HG03521 (cell line): Measurements from ENCODE around the gene STIM1.
"Not testable (repeated sequence)": the region's sequence is repeated elsewhere in the genome, so short reads cannot be mapped to it uniquely, and the experiment has no call there.

Source experiments
- ATAC-seq: cut with Tn5 transposase; IDR thresholded peaks from one replicate; pipeline ENCODE4 v1.9.1; 2021; ENCODE audit warnings: mild to moderate bottlenecking, moderate library complexity; ENCODE audit not compliant: unreplicated experiment

Gene STIM1

GRCh38 chr11:3853899-3854659, 1.4 kb upstream of the STIM1 start:
- ATAC-seq: peak; percentile 21

DNA sequence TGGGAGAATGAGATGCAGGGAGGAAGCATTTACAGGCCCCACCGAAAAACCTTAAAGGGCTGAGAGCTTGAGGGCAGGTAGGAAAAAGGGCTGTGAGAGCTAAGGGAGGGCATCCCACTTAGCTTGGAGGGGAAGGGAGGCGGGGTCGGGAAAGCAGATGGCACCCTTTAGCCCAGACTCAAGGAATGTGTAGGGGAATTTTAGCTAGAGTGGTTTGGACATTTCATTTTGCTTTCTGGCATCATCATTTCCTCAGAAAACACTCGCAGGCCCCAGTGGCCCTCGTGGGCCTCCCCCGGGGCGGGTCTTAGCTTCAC, 846 bp upstream of the STIM1 start:
- no peak for ATAC-seq

GRCh38 chr11:3855808-3856491, 486 bp downstream of the STIM1 start:
- peak; percentile 12 for ATAC-seq

GRCh38 chr11:3856856-3857553, 1.5 kb downstream of the STIM1 start:
- no peak for ATAC-seq

DNA sequence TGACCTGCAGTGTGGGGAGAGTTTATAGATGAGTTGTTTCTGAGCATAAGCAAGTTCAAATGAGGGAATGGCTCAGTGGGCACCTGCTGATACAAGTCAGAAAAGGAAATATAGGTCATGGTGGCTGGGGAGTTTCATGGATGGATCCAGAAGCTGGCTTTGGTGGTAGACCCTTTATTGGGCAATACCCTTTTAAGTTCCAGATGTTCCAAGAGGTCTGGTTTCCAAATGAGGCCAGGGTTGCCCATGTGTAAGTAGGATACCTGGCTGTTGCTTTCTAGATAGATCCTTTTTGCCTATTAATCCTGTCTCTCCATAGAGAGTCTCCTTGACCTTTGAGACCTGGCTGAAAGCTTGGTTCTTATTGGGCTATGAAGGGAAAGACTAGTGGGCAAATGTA, 2.2 kb downstream of the STIM1 start:
- ATAC-seq: no peak

GRCh38 chr11:3859373-3859881, 4.0 kb downstream of the STIM1 start:
- peak; percentile 28 for ATAC-seq

DNA sequence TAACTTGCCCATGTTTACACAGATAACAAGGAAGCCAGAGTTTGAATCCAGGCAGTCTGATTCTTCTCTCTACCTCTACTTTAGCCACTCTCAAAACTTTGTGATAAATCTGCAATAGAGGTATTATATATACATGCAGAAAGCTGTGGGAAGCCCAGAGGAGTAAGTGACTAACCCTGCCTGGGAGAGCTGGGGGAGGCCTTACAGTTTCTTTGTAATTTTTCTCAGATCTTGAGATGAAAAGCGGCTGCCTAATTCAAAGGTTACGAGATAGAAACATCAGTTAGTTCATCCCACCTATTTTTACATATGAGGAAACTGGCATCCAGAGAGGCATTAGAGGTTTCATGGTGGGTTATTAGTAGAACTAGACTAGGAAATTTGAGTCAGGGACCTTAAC, 4.9 kb downstream of the STIM1 start:
- no peak for ATAC-seq

DNA sequence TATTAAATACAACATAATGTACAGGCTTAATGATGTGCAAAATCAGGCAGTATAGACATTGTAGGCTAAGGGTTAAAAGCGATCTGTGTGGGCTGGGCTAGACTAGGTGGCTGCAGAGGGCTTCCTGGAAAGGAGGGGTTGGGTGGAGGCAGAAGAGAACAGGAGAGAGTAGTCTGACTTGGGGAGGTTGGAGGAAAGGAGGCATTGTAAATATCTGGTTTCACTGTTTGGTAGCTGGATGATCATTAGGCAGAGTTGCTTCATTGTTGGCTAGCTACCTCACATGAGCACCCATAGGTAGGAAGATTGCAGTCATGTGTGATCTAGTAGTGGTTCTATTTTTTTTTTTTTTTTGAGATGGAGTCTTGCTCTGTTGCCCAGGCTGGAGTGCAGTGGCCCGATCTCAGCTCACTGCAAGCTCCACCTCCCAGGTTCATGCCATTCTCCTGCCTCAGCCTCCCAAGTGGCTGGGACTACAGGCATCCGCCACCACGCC, 5.5 kb downstream of the STIM1 start:
- ATAC-seq: not testable (repeated sequence)

- ATAC-seq: no peak
Observed at GRCh38 chr11:3861683-3862082, 6.2 kb downstream of the STIM1 start.

GRCh38 chr11:3865388-3866193, 10.1 kb downstream of the STIM1 start:
- ATAC-seq: peak; percentile 18

DNA sequence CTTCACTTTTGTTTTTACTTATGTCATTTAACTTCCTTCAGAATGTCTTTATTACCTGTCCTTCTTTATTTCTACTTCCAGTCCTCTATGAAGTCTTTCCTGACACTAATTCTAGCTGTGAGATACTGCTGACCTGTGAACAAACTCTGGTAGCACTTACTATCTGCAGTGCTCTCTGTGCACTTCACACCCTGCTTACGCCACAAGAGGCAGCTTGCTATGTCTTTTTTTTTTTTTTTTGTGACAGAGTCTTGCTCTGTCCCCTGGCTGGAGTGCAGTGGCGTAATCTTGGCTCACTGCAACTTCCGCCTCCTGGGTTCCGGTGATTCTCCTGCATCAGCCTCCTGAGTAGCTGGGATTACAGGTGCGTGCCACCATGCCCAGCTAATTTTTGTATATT, 10.7 kb downstream of the STIM1 start:
- ATAC-seq: peak; percentile 45

GRCh38 chr11:3866836-3867208, 11.4 kb downstream of the STIM1 start:
- no peak for ATAC-seq

GRCh38 chr11:3867209-3868091, 12.0 kb downstream of the STIM1 start:
- ATAC-seq: peak; percentile 35

DNA sequence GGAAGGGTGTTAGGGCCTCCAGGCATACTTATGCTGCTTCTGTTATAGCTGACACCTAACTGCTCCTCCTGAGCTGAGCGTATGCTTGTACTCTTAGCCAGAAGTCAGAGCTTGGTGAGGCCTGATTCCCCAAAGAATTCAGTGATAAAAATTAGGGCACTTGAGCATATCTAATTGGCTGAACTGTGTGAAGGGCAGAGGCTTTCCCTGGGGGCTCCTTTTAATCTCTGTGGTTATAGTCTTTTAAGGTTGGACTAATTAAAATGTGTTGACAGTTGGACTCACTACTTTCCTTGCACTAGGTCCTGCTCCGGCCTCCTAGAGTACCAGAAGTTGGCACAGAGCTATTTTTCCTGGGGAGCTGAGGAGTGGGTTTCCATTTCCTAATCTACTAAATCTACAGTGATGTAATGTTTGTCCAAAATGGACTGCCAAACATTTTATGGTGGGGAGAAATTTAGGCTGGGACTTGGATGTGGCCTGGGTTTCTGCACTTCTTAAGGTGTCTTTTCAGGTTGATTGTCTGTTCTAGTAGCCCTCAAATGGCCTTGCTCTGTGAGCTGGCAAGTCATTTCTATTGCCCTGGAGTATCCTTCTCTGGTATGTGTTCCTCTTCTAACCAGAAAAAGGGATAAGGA, 18.4 kb downstream of the STIM1 start:
- ATAC-seq: no peak

DNA sequence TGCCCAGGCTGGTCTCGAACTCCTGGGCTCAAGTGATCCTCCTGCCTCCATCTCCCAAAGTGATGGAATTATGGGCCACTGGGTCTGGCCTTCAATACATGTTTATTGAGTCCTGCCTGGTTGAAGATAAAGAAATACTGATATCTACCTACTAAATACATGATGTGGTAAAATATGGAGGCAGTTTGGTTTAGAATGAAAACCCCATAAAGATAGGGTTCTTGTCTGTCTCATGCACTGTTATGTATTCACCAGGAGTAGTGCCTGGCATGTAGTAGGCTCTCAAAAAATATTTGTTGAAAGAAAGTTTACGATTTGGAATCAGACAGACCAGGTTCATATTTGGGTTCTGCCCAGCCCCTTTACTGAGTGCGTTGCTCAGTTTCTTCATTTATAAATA, 21.1 kb downstream of the STIM1 start:
- ATAC-seq: no peak

DNA sequence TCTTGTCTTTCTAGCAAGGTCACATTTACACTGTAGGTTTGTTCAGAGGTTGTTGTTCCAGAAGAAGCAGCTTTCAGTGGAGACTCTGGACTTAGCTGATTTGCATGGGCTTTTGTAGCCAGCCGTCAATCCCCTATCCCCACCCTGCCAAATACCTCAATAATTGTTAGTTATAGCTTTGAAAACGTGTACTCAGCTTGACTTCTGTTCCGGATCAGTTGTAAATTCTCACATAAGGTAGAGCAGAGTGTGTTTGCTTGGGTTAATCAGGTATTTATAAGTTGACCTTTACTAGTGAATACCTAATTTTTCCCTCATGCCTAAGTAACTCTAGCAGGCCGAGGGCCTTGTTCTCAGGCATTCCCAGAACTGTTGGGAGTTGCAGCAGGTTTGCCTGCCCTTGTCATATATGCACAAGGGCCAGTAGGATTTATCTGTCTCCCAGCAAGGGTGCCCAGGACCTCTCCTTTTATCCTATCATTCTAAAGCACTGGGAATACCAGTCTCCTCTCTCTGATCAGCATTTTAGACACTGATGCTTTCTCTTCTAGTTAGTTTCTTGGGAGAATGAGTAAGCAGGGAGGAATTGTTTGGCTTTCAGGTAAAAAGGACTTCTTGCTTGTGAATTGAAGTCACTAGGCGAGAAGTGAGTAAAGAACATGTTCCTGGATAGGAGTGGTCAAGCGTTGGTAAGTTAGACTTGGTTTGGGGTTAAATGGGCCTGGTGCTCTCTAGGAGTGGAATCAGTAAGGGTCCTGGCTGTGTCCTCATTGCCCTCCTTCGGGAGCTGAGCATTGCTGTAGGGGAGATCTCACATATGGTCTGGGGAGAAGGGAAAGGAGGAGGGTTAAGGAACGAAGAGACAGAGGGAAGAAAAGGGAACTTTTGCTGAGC, 22.1 kb downstream of the STIM1 start:
- no peak for ATAC-seq

- no peak for ATAC-seq
Observed at GRCh38 chr11:3878258-3878584, 22.8 kb downstream of the STIM1 start.

DNA sequence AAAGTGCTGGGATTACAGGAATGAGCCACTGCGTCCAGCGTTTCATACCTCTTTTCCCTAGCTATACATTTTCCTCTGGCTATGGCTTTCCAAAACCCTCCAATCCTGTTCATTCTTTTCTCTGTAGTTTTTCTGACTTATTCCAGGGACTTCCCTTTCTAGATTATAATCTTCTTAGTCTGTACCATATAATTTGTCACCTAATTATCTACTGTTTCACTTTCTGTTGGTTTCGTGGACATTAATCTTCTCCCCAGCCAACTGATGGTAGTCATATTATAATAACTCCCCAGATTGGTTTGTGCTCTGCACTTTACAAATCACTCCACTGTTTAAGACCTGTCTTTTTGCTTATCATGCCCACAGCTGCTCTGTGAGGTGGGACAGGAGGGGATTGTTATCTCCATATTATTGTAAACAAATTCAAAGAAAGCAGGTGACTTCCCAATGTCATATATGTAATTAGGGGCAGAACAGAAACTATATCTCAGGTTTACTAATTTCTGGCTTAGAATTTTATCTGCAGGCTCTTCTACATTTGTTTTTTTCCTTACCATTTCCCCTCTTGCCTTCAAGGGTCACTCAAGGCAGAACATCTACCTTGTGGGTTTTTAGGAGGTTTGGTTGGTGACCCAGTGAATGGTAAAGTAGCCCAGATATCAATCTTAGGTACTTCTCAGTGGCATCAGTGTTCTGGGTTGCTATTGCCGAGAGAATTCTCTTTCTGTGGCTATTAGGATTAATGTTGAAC, 23.9 kb downstream of the STIM1 start:
- no peak for ATAC-seq
